PC-9 (cell line): Measurements from ENCODE around the gene HPX. TPM values are rescaled to one million over a fixed set of nuclear protein-coding genes. Genes with fewer than 3 reads are reported as not detected.

Experiments used
- BruUV-seq: library from RNA; stranded (reverse); fragments of 400-500 nt; replicated peaks from 2 replicates; lab custom pipeline; 2021; lab: Mats Ljungman, UMichigan
- CTCF ChIA-PET: fragments of 300-600 bp; sonication (Branson Sonifier 250); formaldehyde crosslinking; loops from one replicate; lab custom pipeline; 2022; ENCODE audit warnings: antibody characterized with exemption; lab: Charles Lee
- POLR2A ChIA-PET: fragments of 300-600 bp; sonication (Branson Sonifier 250); formaldehyde crosslinking; loops from one replicate; lab custom pipeline; 2022; ENCODE audit warnings: antibody characterized with exemption; ENCODE audit not compliant: unreplicated experiment; lab: Charles Lee
- DNase-seq, 2 experiments: peaks; one replicate each; pipeline versions ENCODE4 v3.0.0 to v3.0.0-alpha.2; 2015 to 2022; ENCODE audit warnings: mixed read lengths in 1 of 2
- H2AFZ ChIP-seq: fragments of 200-600 bp; sonication (generic); 2 replicates; pipeline ENCODE4 v1.8.1; 2017; ENCODE audit warnings: antibody characterized with exemption
- H3F3A ChIP-seq: fragments of 200-600 bp; sonication (generic); 2 replicates; pipeline ENCODE4 v1.8.1; 2017; ENCODE audit warnings: antibody characterized with exemption, mild to moderate bottlenecking, low read depth; ENCODE audit not compliant: insufficient read depth
- H3K27ac ChIP-seq: fragments of 200-600 bp; sonication (generic); 2 replicates; pipeline ENCODE4 v1.6.1; 2016; ENCODE audit warnings: mixed run types
- H3K27me3 ChIP-seq: fragments of 200-600 bp; sonication (generic); 2 replicates; pipeline ENCODE4 v1.6.1; 2016; ENCODE audit warnings: low read depth, mixed run types; ENCODE audit not compliant: insufficient read depth
- H3K36me3 ChIP-seq: fragments of 200-600 bp; sonication (generic); 2 replicates; pipeline ENCODE4 v1.6.1; 2016; ENCODE audit warnings: low read depth, mixed run types
- H3K4me1 ChIP-seq: fragments of 200-600 bp; sonication (generic); replicated peaks from 2 replicates; pipeline ENCODE4 v1.6.1; 2016; ENCODE audit warnings: mixed run types; ENCODE audit not compliant: insufficient read depth
- H3K4me2 ChIP-seq: fragments of 200-600 bp; sonication (generic); 2 replicates; pipeline ENCODE4 v1.6.1; 2017; ENCODE audit warnings: mixed run types
- H3K4me3 ChIP-seq: fragments of 200-600 bp; sonication (generic); 2 replicates; pipeline ENCODE4 v1.6.1; 2016; ENCODE audit warnings: mixed run types
- H3K79me2 ChIP-seq: fragments of 200-600 bp; sonication (generic); 2 replicates; pipeline ENCODE4 v1.6.1; 2017; ENCODE audit warnings: low read depth, mixed run types
- H3K9me2 ChIP-seq: fragments of 200-600 bp; sonication (generic); 2 replicates; pipeline ENCODE4 v1.8.1; 2017; ENCODE audit warnings: mild to moderate bottlenecking; ENCODE audit not compliant: insufficient read depth
- H3K9me3 ChIP-seq: fragments of 200-600 bp; sonication (generic); 2 replicates; pipeline ENCODE4 v1.8.1; 2016; ENCODE audit warnings: low read depth; ENCODE audit not compliant: insufficient read depth
- H4K20me1 ChIP-seq: fragments of 200-600 bp; sonication (generic); 2 replicates; pipeline ENCODE4 v1.8.1; 2017; ENCODE audit not compliant: insufficient read depth
- CTCF ChIP-seq: fragments of 200-600 bp; sonication (generic); conservative IDR thresholded peaks from 2 replicates; pipeline ENCODE4 v1.6.1; 2017; ENCODE audit warnings: mixed run types, antibody characterized with exemption, mild to moderate bottlenecking, moderate library complexity
- EZH2 ChIP-seq: fragments of 200-600 bp; sonication (generic); IDR thresholded peaks from 2 replicates; pipeline ENCODE4 v1.8.0; 2017; ENCODE audit warnings: antibody characterized with exemption, low read depth
- intact Hi-C: fragments of 100-400 bp; cut with micrococcal nuclease; formaldehyde crosslinking; loops from one replicate; pipeline ENCODE4 v1.10.0; 2022; ENCODE audit not compliant: unreplicated experiment
- total RNA-seq: library from RNA; stranded (reverse); gene quantifications from 2 replicates; pipeline ENCODE4 v1.2.3, GENCODE V29; 2021

The HPX gene
- total RNA-seq, 1 experiment from 2014 or later, result 0.68 TPM

GRCh38 chr11:6488342-6488741 is 47.6 kb upstream of the HPX start:
- Histone ChIP-seq H3K4me1 (no peaks in the 10 kb centered on the region), H3K9me3 (no peaks in the 10 kb centered on the region), H3K36me3 (peaks cover 10% of the 10 kb centered on the region; the same call in 1 of the 2 replicates), H4K20me1 (0 out of 2 replicates have a peak, but pooled peaks cover 2% of the 10 kb centered on the region), H2AFZ (no peak overlapping the region), H3K27ac (no peak overlapping the region), H3F3A (no peaks in the 10 kb centered on the region), H3K9me2 (no peaks in the 10 kb centered on the region), H3K4me2 (no peak overlapping the region), H3K79me2 (peaks cover 6% of the 10 kb centered on the region; the same call in 1 of the 2 replicates), H3K4me3 (no peak overlapping the region), H3K27me3 (no peaks in the 10 kb centered on the region)
- BruUV-seq, result no TSS peak
- ChIA-PET POLR2A (no interaction called here), CTCF (no interaction called here)
- TF ChIP-seq EZH2, result no peak
- no peak for TF ChIP-seq CTCF
- intact Hi-C loops, result no loop called here
- no peak for DNase-seq

- ChIA-PET POLR2A (no interaction called here), CTCF (no interaction called here)
- Histone ChIP-seq H3K36me3 (peaks cover 12% of the 10 kb centered on the region; the same call in 1 of the 2 replicates), H3K4me2 (no peak overlapping the region), H3F3A (no peaks in the 10 kb centered on the region), H3K9me2 (no peaks in the 10 kb centered on the region), H3K27ac (no peak overlapping the region), H4K20me1 (0 out of 2 replicates have a peak, but pooled peaks cover 2% of the 10 kb centered on the region), H3K9me3 (no peaks in the 10 kb centered on the region), H3K4me1 (0 out of 2 replicates have a peak, but pooled peaks cover 6% of the 10 kb centered on the region), H3K27me3 (no peaks in the 10 kb centered on the region), H3K79me2 (peaks cover 20% of the 10 kb centered on the region), H3K4me3 (no peak overlapping the region), H2AFZ (no peak overlapping the region)
- no peak for DNase-seq
- intact Hi-C loops, result no loop called here
- TF ChIP-seq EZH2 (no peak), CTCF (no peak)
- BruUV-seq, result no TSS peak
Measured at GRCh38 chr11:6486938-6487337, 46.2 kb upstream of the HPX start.

GRCh38 chr11:6486256-6486655 is 45.5 kb upstream of the HPX start:
- ChIA-PET CTCF (no interaction called here), POLR2A (no interaction called here)
- no peak overlapping the region for H2AFZ ChIP-seq
- no peak overlapping the region for H3K4me2 ChIP-seq
- no peak for DNase-seq
- intact Hi-C loops, result no loop called here
- H3K4me1 ChIP-seq, result 0 out of 2 replicates have a peak, but pooled peaks cover 6% of the 10 kb centered on the region
- no TSS peak for BruUV-seq
- H3K36me3 ChIP-seq, result peaks cover 12% of the 10 kb centered on the region; the same call in 1 of the 2 replicates
- H3K27me3 ChIP-seq, result no peaks in the 10 kb centered on the region
- no peaks in the 10 kb centered on the region for H3K9me2 ChIP-seq
- no peak overlapping the region for H3K27ac ChIP-seq
- H4K20me1 ChIP-seq, result 0 out of 2 replicates have a peak, but pooled peaks cover 2% of the 10 kb centered on the region
- peaks cover 26% of the 10 kb centered on the region for H3K79me2 ChIP-seq
- no peaks in the 10 kb centered on the region for H3K9me3 ChIP-seq
- no peak overlapping the region for H3K4me3 ChIP-seq
- TF ChIP-seq EZH2 (no peak), CTCF (no peak)
- no peaks in the 10 kb centered on the region for H3F3A ChIP-seq
